ENCODE data around the gene EGFLAM.
A peak's percentile ranks its signal among the peaks of the same experiment; 100 is the strongest.

Gene EGFLAM

DNA sequence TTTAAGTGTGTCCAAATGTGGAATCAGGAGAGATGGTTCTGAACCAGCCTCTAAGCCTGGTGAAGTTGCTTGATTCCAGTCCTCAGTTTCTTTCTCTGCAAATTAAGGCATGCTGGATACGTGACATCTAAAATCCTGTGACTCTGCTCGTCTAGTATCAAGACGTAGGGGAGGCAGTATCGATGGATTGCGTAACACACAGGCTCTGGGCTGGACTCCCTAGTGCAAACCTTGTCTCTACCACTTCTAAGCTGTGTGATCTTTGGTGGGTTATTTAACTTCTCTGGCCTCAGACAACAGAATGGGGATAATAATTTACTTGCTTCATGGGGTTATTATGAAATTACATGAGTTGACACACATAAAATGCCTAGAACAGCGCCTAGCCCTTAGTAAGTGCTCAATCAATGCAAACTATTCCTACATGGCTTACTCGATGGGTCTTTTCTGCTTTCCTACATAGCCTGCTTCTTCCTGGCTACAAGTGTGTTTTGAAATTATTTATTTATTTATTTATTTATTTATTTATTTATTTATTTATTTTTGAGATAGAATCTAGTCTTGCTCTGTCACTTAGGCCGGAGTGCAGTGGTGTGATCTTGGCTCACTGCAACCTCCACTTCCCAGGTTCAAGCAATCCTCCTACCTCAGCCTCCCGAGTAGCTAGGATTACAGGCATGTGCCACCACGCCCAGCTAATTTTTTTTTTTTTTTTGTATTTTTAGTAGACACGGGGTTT is 102.1 kb downstream of the EGFLAM start:
- peak; percentile 53 to 93 (median 64); a peak in 15 of 22 replicates for TF ChIP-seq Cebpa-rat (IDR thresholded peaks at IDR 0.05)
- no peak overlapping the region for H3K27ac ChIP-seq
- no peak overlapping the region for H3K4me3 ChIP-seq
- H3K27me3 ChIP-seq = no peaks in the 10 kb centered on the region
- H4K20me1 ChIP-seq = no peaks in the 10 kb centered on the region
- no peaks in the 10 kb centered on the region for H3K9me3 ChIP-seq (replicated peaks in 1 of 11)
- H3K4me1 ChIP-seq = peaks cover 0 to 6% (median 0%) of the 10 kb centered on the region in 10 experiments; a peak in 2 of 20 replicates
- H3K4me2 ChIP-seq = no peak overlapping the region
- H3K36me3 ChIP-seq = no peaks in the 10 kb centered on the region
- no peak overlapping the region for H3K9ac ChIP-seq

DNA sequence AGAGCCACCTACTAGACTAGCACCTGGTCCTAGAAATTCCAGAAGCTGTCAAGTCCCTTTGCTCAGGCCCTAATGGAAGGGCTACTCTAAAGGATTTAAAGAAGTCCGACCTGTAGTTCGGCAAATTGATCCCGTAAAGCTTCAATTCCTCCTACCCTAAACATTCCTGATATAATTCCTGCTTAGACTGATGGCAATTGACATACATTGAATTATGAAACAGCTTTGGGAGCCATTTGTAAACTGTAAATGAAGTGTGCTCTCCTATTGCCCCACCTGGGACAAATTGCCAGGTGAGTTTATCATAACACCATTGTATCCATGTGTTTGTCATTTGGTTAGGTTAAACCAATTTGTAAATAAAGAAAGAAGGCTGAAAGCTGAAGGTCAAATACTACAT is 104.4 kb downstream of the EGFLAM start:
- no peak for TF ChIP-seq Cebpa-rat (IDR thresholded peaks at IDR 0.05)
- Histone ChIP-seq H3K36me3 (no peaks in the 10 kb centered on the region), H3K4me1 (peaks cover 0 to 3% (median 0%) of the 10 kb centered on the region in 10 experiments; a peak in 2 of 20 replicates), H3K9ac (no peak overlapping the region), H3K4me3 (no peak overlapping the region), H4K20me1 (no peaks in the 10 kb centered on the region), H3K9me3 (replicated peaks in 1 of 11) (no peaks in the 10 kb centered on the region), H3K27me3 (no peaks in the 10 kb centered on the region), H3K4me2 (no peak overlapping the region), H3K27ac (no peak overlapping the region)

DNA sequence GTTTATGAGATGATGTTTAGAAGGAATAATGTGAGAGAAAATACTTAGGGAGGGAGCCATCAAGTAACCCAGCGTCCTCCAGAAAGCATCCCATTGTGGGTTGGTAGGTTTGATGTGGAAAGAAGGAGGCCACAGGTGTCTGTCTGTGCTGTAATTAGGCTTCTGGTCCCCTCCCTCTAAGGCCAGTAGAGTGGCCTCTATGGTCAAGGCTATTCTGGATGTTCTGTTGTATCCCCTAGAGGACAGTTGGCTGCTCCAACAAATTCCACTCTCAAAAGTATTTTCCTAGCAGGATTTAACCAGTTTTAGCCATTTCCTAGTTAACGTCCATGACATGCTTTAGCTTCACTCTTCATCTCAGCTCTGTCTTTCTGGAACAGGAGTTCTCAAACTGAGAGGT is 106.5 kb downstream of the EGFLAM start:
- Histone ChIP-seq H3K27ac (no peak overlapping the region), H3K27me3 (no peaks in the 10 kb centered on the region), H3K9me3 (replicated peaks in 1 of 11) (no peaks in the 10 kb centered on the region), H3K4me3 (no peak overlapping the region), H3K9ac (no peak overlapping the region), H3K4me2 (no peak overlapping the region), H3K4me1 (peaks cover 0 to 10% (median 2%) of the 10 kb centered on the region in 10 experiments; a peak in 4 of 20 replicates), H4K20me1 (no peaks in the 10 kb centered on the region), H3K36me3 (no peaks in the 10 kb centered on the region)
- TF ChIP-seq Cebpa-rat (IDR thresholded peaks at IDR 0.05) = no peak

DNA sequence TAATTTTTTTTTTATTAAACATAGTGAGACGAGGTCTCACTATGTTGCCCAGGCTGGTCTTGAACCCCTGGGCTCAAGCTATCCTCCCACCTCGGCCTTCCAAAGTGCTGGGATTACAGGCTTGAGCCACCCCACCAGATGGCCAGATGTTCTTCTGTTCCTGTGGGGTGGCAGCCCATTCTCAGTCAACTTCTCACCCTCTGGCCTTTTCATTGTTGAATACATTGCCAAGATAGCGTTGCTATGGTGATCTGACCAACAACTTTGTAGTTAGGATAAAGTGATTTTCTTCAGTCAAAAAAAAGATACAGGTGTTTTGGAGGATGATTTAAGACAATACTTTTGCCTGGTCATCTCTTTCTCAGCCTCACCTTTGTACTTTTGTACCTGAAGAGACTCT is 109.1 kb downstream of the EGFLAM start:
- Histone ChIP-seq H3K27me3 (0 out of 22 replicates have a peak, but pooled peaks cover 0 to 3% (median 0%) of the 10 kb centered on the region in 11 experiments), H4K20me1 (no peaks in the 10 kb centered on the region), H3K27ac (no peak overlapping the region), H3K9me3 (replicated peaks in 1 of 11) (no peaks in the 10 kb centered on the region), H3K9ac (no peak overlapping the region), H3K4me3 (no peak overlapping the region), H3K36me3 (no peaks in the 10 kb centered on the region), H3K4me1 (peaks cover 0 to 10% (median 2%) of the 10 kb centered on the region in 10 experiments; a peak in 4 of 20 replicates), H3K4me2 (peak overlapping the region in 2 of 11 experiments; percentile 38 to 43; a peak in 2 of 22 replicates)
- TF ChIP-seq Cebpa-rat (IDR thresholded peaks at IDR 0.05) = no peak

DNA sequence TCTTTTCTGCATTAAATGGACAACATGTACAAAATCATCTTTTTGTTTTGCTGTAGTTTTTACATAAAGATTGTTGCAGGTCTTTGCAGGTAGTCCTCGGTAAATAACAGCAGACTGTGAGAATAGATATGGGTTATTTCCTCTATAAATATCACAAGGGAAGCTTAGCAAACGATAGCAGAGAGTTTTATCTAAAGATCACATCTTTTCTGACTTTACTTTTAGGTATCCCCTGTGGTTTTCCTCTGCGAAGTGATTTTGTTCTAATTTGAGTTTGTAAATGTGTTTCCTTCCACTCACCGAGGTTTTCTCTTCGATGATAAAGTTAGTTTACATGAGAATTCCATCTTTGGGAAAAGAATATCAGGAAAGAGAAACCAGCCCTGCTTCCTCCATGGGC is 109.6 kb downstream of the EGFLAM start:
- no peaks in the 10 kb centered on the region for H3K36me3 ChIP-seq
- H3K4me2 ChIP-seq = peak overlapping the region in 5 of 11 experiments; percentile 5 to 43 (median 22); a peak in 7 of 22 replicates
- peaks cover 0 to 10% (median 2%) of the 10 kb centered on the region in 10 experiments; a peak in 4 of 20 replicates for H3K4me1 ChIP-seq
- no peak overlapping the region for H3K4me3 ChIP-seq
- H3K9me3 ChIP-seq (replicated peaks in 1 of 11) = no peaks in the 10 kb centered on the region
- no peak overlapping the region for H3K9ac ChIP-seq
- H3K27ac ChIP-seq = no peak overlapping the region
- no peaks in the 10 kb centered on the region for H4K20me1 ChIP-seq
- no peak for TF ChIP-seq Cebpa-rat (IDR thresholded peaks at IDR 0.05)
- 0 out of 22 replicates have a peak, but pooled peaks cover 0 to 3% (median 0%) of the 10 kb centered on the region in 11 experiments for H3K27me3 ChIP-seq

DNA sequence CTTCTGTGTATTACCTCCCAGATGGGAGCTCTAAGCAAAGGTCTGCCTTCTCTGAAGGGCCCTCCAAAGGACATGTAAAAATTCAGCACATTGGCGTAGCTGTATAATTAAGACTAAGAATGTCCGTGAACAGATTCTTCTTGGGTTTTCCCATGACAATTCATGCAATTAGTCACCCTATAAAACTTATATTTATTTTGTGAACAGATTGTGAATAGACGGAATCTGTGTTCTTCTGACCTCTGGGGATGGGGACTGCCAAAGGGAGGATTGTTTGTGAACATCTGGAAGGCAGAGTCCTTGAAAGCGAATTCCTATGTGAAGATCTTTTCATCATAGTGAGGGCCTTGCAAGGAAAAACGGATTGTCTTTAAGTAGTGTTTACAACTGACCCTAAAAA is 111.3 kb downstream of the EGFLAM start:
- Histone ChIP-seq H3K27ac (no peak overlapping the region), H3K9ac (no peak overlapping the region), H4K20me1 (no peaks in the 10 kb centered on the region), H3K4me2 (no peak overlapping the region), H3K4me1 (peaks cover 0 to 10% (median 2%) of the 10 kb centered on the region in 10 experiments; a peak in 4 of 20 replicates), H3K4me3 (no peak overlapping the region), H3K9me3 (replicated peaks in 1 of 11) (no peaks in the 10 kb centered on the region), H3K27me3 (0 out of 22 replicates have a peak, but pooled peaks cover 0 to 3% (median 0%) of the 10 kb centered on the region in 11 experiments), H3K36me3 (no peaks in the 10 kb centered on the region)
- no peak for TF ChIP-seq Cebpa-rat (IDR thresholded peaks at IDR 0.05)

DNA sequence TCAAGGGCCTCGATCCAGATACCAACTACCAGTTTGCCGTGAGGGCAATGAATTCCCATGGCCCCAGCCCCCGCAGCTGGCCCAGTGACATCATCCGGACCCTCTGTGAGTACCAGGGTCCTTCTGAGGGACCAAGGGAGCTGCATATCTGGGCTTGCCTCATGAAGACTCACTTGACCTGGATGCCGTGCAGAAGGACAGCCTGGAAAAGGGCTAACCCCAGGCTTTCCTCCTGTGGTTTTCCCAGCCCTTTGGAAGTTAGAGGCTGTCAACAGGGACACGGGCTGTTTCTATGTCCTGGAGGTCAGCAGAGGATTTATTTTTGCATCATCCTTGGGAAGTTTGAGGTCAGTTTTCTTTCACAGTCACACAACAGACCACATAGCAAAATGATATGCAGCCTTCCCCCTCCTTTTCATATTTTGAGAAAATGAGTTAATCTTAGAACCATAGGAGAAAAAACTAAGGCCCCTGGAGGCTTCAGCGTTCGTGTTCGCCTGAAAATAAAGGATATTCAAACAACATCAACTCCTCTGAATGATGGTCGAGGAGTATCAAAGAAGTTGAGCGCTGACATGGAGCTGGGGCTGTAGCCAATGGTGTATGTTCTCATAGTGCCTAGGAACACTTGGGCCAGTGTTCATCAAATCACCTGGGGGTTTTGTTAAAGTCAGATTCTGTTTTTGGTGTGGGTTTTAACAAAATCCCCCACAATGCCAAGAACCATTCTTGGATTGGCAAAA is 112.2 kb downstream of the EGFLAM start:
- Histone ChIP-seq H3K4me2 (no peak overlapping the region), H3K4me1 (peaks cover 0 to 10% (median 2%) of the 10 kb centered on the region in 10 experiments; a peak in 4 of 20 replicates), H3K9ac (no peak overlapping the region), H3K27ac (no peak overlapping the region), H3K36me3 (no peaks in the 10 kb centered on the region), H3K9me3 (replicated peaks in 1 of 11) (no peaks in the 10 kb centered on the region), H3K4me3 (no peak overlapping the region), H3K27me3 (0 out of 22 replicates have a peak, but pooled peaks cover 0 to 3% (median 0%) of the 10 kb centered on the region in 11 experiments), H4K20me1 (no peaks in the 10 kb centered on the region)
- no peak for TF ChIP-seq Cebpa-rat (IDR thresholded peaks at IDR 0.05)

DNA sequence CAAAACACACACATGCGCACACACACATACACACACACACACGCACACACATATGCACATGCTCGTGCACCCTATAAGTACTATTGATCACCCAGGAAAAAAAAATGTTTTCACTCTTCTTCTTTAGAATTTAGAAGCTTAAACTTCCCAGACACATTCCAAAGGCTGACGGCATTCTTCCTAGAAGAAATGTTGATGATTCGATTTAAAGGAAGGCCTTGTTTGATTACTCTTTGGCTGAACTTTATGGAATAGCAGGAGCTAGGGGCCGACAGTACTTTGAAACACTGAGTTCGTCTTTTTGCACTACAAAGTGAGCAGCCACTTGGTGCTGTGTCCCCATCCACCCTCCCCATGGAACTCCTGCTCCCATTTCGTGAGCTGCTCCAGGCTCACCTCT is 113.2 kb downstream of the EGFLAM start:
- peaks cover 0 to 3% (median 0%) of the 10 kb centered on the region in 11 experiments; a peak in 1 of 22 replicates for H3K27me3 ChIP-seq
- no peaks in the 10 kb centered on the region for H3K9me3 ChIP-seq (replicated peaks in 1 of 11)
- no peak overlapping the region for H3K9ac ChIP-seq
- H3K4me2 ChIP-seq = no peak overlapping the region
- H3K36me3 ChIP-seq = no peaks in the 10 kb centered on the region
- H3K4me3 ChIP-seq = no peak overlapping the region
- H4K20me1 ChIP-seq = no peaks in the 10 kb centered on the region
- no peak for TF ChIP-seq Cebpa-rat (IDR thresholded peaks at IDR 0.05)
- H3K4me1 ChIP-seq = peaks cover 0 to 10% (median 2%) of the 10 kb centered on the region in 10 experiments; a peak in 4 of 20 replicates
- no peak overlapping the region for H3K27ac ChIP-seq

DNA sequence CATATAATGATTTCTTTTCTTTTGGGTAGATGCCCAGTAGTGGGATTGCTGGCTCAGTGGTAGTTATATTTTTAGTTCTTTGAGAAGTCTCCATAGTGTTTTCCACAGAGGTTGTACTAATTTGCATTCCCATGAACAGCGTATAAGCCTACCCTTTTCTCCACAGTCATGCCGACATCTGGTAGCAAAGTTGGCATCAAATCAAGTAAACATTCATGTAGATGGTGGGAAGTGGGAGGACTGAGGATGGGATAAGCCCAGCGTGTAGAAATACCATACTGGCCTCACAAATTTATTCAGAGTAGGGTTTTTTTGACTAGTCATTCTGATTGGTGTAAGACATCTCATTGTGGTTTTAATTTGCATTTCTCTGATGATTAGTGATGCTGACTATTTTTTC is 115.4 kb downstream of the EGFLAM start:
- no peaks in the 10 kb centered on the region for H3K9me3 ChIP-seq (replicated peaks in 1 of 11)
- TF ChIP-seq Cebpa-rat (IDR thresholded peaks at IDR 0.05) = no peak
- H3K4me2 ChIP-seq = no peak overlapping the region
- no peak overlapping the region for H3K4me3 ChIP-seq
- H3K27me3 ChIP-seq = peaks cover 0 to 5% (median 0%) of the 10 kb centered on the region in 11 experiments; a peak in 3 of 22 replicates
- H3K36me3 ChIP-seq = no peaks in the 10 kb centered on the region
- H4K20me1 ChIP-seq = no peaks in the 10 kb centered on the region
- H3K27ac ChIP-seq = no peak overlapping the region
- H3K4me1 ChIP-seq = peaks cover 0 to 7% (median 0%) of the 10 kb centered on the region in 10 experiments; a peak in 5 of 20 replicates
- no peak overlapping the region for H3K9ac ChIP-seq
